PC-9 (cell line): ENCODE data around the gene RPS19BP1. TPM values are rescaled to one million over a fixed set of nuclear protein-coding genes. Genes with fewer than 3 reads are reported as not detected.

Source experiments
- BruUV-seq: library from RNA; stranded (reverse); fragments of 400-500 nt; replicated peaks from 2 replicates; lab custom pipeline; 2021; lab: Mats Ljungman, UMichigan
- CTCF ChIA-PET: fragments of 300-600 bp; sonication (Branson Sonifier 250); formaldehyde crosslinking; loops from one replicate; lab custom pipeline; 2022; ENCODE audit warnings: antibody characterized with exemption; lab: Charles Lee
- POLR2A ChIA-PET: fragments of 300-600 bp; sonication (Branson Sonifier 250); formaldehyde crosslinking; loops from one replicate; lab custom pipeline; 2022; ENCODE audit warnings: antibody characterized with exemption; ENCODE audit not compliant: unreplicated experiment; lab: Charles Lee
- DNase-seq, 2 experiments: peaks; one replicate each; pipeline versions ENCODE4 v3.0.0 to v3.0.0-alpha.2; 2015 to 2022; ENCODE audit warnings: mixed read lengths in 1 of 2
- H2AFZ ChIP-seq: fragments of 200-600 bp; sonication (generic); 2 replicates; pipeline ENCODE4 v1.8.1; 2017; ENCODE audit warnings: antibody characterized with exemption
- H3F3A ChIP-seq: fragments of 200-600 bp; sonication (generic); 2 replicates; pipeline ENCODE4 v1.8.1; 2017; ENCODE audit warnings: antibody characterized with exemption, mild to moderate bottlenecking, low read depth; ENCODE audit not compliant: insufficient read depth
- H3K27ac ChIP-seq: fragments of 200-600 bp; sonication (generic); 2 replicates; pipeline ENCODE4 v1.6.1; 2016; ENCODE audit warnings: mixed run types
- H3K27me3 ChIP-seq: fragments of 200-600 bp; sonication (generic); 2 replicates; pipeline ENCODE4 v1.6.1; 2016; ENCODE audit warnings: low read depth, mixed run types; ENCODE audit not compliant: insufficient read depth
- H3K36me3 ChIP-seq: fragments of 200-600 bp; sonication (generic); 2 replicates; pipeline ENCODE4 v1.6.1; 2016; ENCODE audit warnings: low read depth, mixed run types
- H3K4me1 ChIP-seq: fragments of 200-600 bp; sonication (generic); replicated peaks from 2 replicates; pipeline ENCODE4 v1.6.1; 2016; ENCODE audit warnings: mixed run types; ENCODE audit not compliant: insufficient read depth
- H3K4me2 ChIP-seq: fragments of 200-600 bp; sonication (generic); 2 replicates; pipeline ENCODE4 v1.6.1; 2017; ENCODE audit warnings: mixed run types
- H3K4me3 ChIP-seq: fragments of 200-600 bp; sonication (generic); 2 replicates; pipeline ENCODE4 v1.6.1; 2016; ENCODE audit warnings: mixed run types
- H3K79me2 ChIP-seq: fragments of 200-600 bp; sonication (generic); 2 replicates; pipeline ENCODE4 v1.6.1; 2017; ENCODE audit warnings: low read depth, mixed run types
- H3K9me2 ChIP-seq: fragments of 200-600 bp; sonication (generic); 2 replicates; pipeline ENCODE4 v1.8.1; 2017; ENCODE audit warnings: mild to moderate bottlenecking; ENCODE audit not compliant: insufficient read depth
- H3K9me3 ChIP-seq: fragments of 200-600 bp; sonication (generic); 2 replicates; pipeline ENCODE4 v1.8.1; 2016; ENCODE audit warnings: low read depth; ENCODE audit not compliant: insufficient read depth
- H4K20me1 ChIP-seq: fragments of 200-600 bp; sonication (generic); 2 replicates; pipeline ENCODE4 v1.8.1; 2017; ENCODE audit not compliant: insufficient read depth
- CTCF ChIP-seq: fragments of 200-600 bp; sonication (generic); conservative IDR thresholded peaks from 2 replicates; pipeline ENCODE4 v1.6.1; 2017; ENCODE audit warnings: mixed run types, antibody characterized with exemption, mild to moderate bottlenecking, moderate library complexity
- EZH2 ChIP-seq: fragments of 200-600 bp; sonication (generic); IDR thresholded peaks from 2 replicates; pipeline ENCODE4 v1.8.0; 2017; ENCODE audit warnings: antibody characterized with exemption, low read depth
- intact Hi-C: fragments of 100-400 bp; cut with micrococcal nuclease; formaldehyde crosslinking; loops from one replicate; pipeline ENCODE4 v1.10.0; 2022; ENCODE audit not compliant: unreplicated experiment
- total RNA-seq: library from RNA; stranded (reverse); gene quantifications from 2 replicates; pipeline ENCODE4 v1.2.3, GENCODE V29; 2021

The RPS19BP1 gene
- total RNA-seq, 1 experiment from 2014 or later, result 60.7 TPM

- Histone ChIP-seq H3K36me3 (peaks cover 32% of the 10 kb centered on the region), H3K79me2 (peaks cover 61% of the 10 kb centered on the region), H4K20me1 (peaks cover 20% of the 10 kb centered on the region), H3K4me2 (peak overlapping the region; percentile 95), H3K9me3 (no peaks in the 10 kb centered on the region), H2AFZ (no peak overlapping the region), H3K4me1 (peaks cover 28% of the 10 kb centered on the region), H3K27ac (peak overlapping the region; percentile 20; the same call in 1 of the 2 replicates), H3F3A (peaks cover 18% of the 10 kb centered on the region; the same call in 1 of the 2 replicates), H3K27me3 (no peaks in the 10 kb centered on the region), H3K9me2 (no peaks in the 10 kb centered on the region), H3K4me3 (peak overlapping the region; percentile 92)
- intact Hi-C loops, result loop anchor here (2.0 to 5.0 kb wide), 2 partner anchors 17 to 66 kb away; partner anchors contain the start of gene ATF4
- BruUV-seq, result no TSS peak
- TF ChIP-seq CTCF (no peak), EZH2 (no peak)
- POLR2A ChIA-PET, result interaction anchor here (0.7 to 1.1 kb wide), 2 partner anchors 16 to 66 kb away, joined by 4 to 8 read pairs; partner anchors contain the start of gene ATF4
- DNase-seq, result no peak
- CTCF ChIA-PET, result no interaction called here
Measured at GRCh38 chr22:39503630-39504029, 28.9 kb downstream of the RPS19BP1 start.

GRCh38 chr22:39502789-39503409, 29.6 kb downstream of the RPS19BP1 start:
- peak overlapping the region; percentile 20; the same call in 1 of the 2 replicates for H3K27ac ChIP-seq
- intact Hi-C loops, result loop anchor here (2.0 to 5.0 kb wide), 2 partner anchors 18 to 66 kb away; partner anchors contain the start of gene ATF4
- H3K36me3 ChIP-seq, result peaks cover 25% of the 10 kb centered on the region
- H3K79me2 ChIP-seq, result peaks cover 53% of the 10 kb centered on the region
- peaks cover 12% of the 10 kb centered on the region; the same call in 1 of the 2 replicates for H4K20me1 ChIP-seq
- CTCF ChIA-PET, result interaction anchor here (0.6 kb wide), 1 partner anchor 66 kb away, joined by 3 read pairs; no protein-coding TSS in a partner anchor
- H3K4me3 ChIP-seq, result peak overlapping the region; percentile 92
- peak overlapping the region; percentile 94 for H2AFZ ChIP-seq
- no peaks in the 10 kb centered on the region for H3K27me3 ChIP-seq
- POLR2A ChIA-PET, result interaction anchor here (0.6 to 1.1 kb wide), 3 partner anchors 17 to 153 kb away, joined by 3 to 8 read pairs (median 4); partner anchors contain the start of genes ATF4 and SYNGR1
- H3K4me1 ChIP-seq, result peaks cover 28% of the 10 kb centered on the region
- H3K9me3 ChIP-seq, result no peaks in the 10 kb centered on the region
- peak overlapping the region; percentile 95 for H3K4me2 ChIP-seq
- no peaks in the 10 kb centered on the region for H3K9me2 ChIP-seq
- no peak for DNase-seq
- peaks cover 18% of the 10 kb centered on the region; the same call in 1 of the 2 replicates for H3F3A ChIP-seq
- no peak for TF ChIP-seq EZH2
- BruUV-seq, result TSS peak; percentile 55

GRCh38 chr22:39502109-39502788, 30.3 kb downstream of the RPS19BP1 start, which contains the start of gene MIEF1:
MIEF1 (plus strand) TSS chr22:39502290; CDS start chr22:39511295, 9,005 bp downstream.
- peaks cover 28% of the 10 kb centered on the region for H3K4me1 ChIP-seq
- intact Hi-C loops, result loop anchor here (2.0 to 5.0 kb wide), 2 partner anchors 19 to 65 kb away; partner anchors contain the start of gene ATF4
- H3K4me3 ChIP-seq, result peak within 1 kb of the TSS; percentile 92
- H3K9me2 ChIP-seq, result no peaks in the 10 kb centered on the region
- CTCF ChIA-PET, result interaction anchor here (0.6 to 0.9 kb wide), 6 partner anchors 12 to 621 kb away, joined by 3 to 5 read pairs (median 3); no protein-coding TSS in a partner anchor
- peak within 1 kb of the TSS; percentile 94 for H2AFZ ChIP-seq
- H3K27ac ChIP-seq, result peak within 1 kb of the TSS; percentile 20; the same call in 1 of the 2 replicates
- H3K36me3 ChIP-seq, result peaks cover 25% of the 10 kb centered on the region
- H3K79me2 ChIP-seq, result peaks cover 48% of the 10 kb centered on the region
- no peaks in the 10 kb centered on the region for H3K9me3 ChIP-seq
- DNase-seq, result peak; percentile 94 to 97
- POLR2A ChIA-PET, result interaction anchor here (0.5 to 1.0 kb wide), 13 partner anchors 12 to 797 kb away, joined by 3 to 13 read pairs (median 4); partner anchors contain the start of genes ATF4, GTPBP1, RPL3 and SYNGR1
- H3F3A ChIP-seq, result peaks cover 18% of the 10 kb centered on the region; the same call in 1 of the 2 replicates
- peak within 1 kb of the TSS; percentile 95 for H3K4me2 ChIP-seq
- peaks cover 10% of the 10 kb centered on the region; the same call in 1 of the 2 replicates for H4K20me1 ChIP-seq
- BruUV-seq, result no TSS peak
- TF ChIP-seq CTCF (no peak), EZH2 (no peak)
- no peaks in the 10 kb centered on the region for H3K27me3 ChIP-seq
